ENCODE results near the gene GTPBP10.

DNA sequence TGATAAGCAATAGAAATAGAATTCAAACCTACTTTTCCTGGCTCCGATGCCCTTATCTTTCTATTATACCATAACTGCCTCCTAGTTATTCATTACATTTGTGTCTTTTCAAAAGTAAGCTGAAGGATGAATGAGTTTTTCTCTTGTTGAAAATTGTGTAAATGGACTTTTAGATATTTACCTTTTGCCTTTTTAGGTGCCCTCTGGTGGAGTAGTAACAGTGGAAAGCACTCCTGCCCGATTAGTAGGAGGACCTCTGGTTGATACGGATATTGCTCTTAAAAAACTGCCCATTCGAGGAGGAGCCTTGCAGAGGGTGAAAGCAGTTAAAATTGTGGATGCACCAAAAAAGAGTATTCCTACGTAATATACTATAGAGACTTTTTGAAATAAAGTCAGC, 36.6 kb upstream of the GTPBP10 start:
- TF ChIP-seq, protein P1, sequence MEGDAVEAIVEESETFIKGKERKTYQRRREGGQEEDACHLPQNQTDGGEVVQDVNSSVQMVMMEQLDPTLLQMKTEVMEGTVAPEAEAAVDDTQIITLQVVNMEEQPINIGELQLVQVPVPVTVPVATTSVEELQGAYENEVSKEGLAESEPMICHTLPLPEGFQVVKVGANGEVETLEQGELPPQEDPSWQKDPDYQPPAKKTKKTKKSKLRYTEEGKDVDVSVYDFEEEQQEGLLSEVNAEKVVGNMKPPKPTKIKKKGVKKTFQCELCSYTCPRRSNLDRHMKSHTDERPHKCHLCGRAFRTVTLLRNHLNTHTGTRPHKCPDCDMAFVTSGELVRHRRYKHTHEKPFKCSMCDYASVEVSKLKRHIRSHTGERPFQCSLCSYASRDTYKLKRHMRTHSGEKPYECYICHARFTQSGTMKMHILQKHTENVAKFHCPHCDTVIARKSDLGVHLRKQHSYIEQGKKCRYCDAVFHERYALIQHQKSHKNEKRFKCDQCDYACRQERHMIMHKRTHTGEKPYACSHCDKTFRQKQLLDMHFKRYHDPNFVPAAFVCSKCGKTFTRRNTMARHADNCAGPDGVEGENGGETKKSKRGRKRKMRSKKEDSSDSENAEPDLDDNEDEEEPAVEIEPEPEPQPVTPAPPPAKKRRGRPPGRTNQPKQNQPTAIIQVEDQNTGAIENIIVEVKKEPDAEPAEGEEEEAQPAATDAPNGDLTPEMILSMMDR (IDR thresholded peaks at IDR 0.05 in 4 of 5, conservative IDR thresholded peaks at IDR 0.05 in 1 of 5), result no peak
- TF ChIP-seq POLR2A (IDR thresholded peaks at IDR 0.05), result no peak
